BE2C (cell line): ENCODE measurements around the gene CCL13.

Source experiments
- DNase-seq: peaks from one replicate; pipeline ENCODE4 v3.0.0-alpha.2; 2020
- H3K27me3 ChIP-seq: fragments of 250-450 bp; sonication (Bioruptor Pico); 2 replicates; pipeline ENCODE4 v1.5.1; 2020; ENCODE audit warnings: mild to moderate bottlenecking
- H3K36me3 ChIP-seq: fragments of 250-450 bp; sonication (Bioruptor Pico); 2 replicates; pipeline ENCODE4 v1.5.1; 2020; ENCODE audit warnings: mild to moderate bottlenecking
- H3K4me1 ChIP-seq: fragments of 250-450 bp; sonication (Bioruptor Pico); 2 replicates; pipeline ENCODE4 v1.5.1; 2020
- H3K4me3 ChIP-seq: 2 replicates; pipeline ENCODE4 v1.5.1; 2011; ENCODE audit warnings: low read depth, low read length
- H3K9me3 ChIP-seq: fragments of 250-450 bp; sonication (Bioruptor Pico); 2 replicates; pipeline ENCODE4 v1.5.1; 2020
- TF ChIP-seq, protein P1 (sequence below): IDR thresholded peaks from 2 replicates; pipeline ENCODE4 v1.5.1; 2012; ENCODE audit warnings: mild to moderate bottlenecking, low read depth, low read length

Gene CCL13

GRCh38 chr17:34339138-34339770, 17.0 kb upstream of the CCL13 start:
- no peaks in the 10 kb centered on the region for H3K36me3 ChIP-seq
- H3K4me3 ChIP-seq, result no peak overlapping the region
- no peak for DNase-seq
- H3K9me3 ChIP-seq, result no peaks in the 10 kb centered on the region
- peaks cover 5% of the 10 kb centered on the region; the same call in 1 of the 2 replicates for H3K27me3 ChIP-seq
- no peaks in the 10 kb centered on the region for H3K4me1 ChIP-seq
- TF ChIP-seq, protein P1, sequence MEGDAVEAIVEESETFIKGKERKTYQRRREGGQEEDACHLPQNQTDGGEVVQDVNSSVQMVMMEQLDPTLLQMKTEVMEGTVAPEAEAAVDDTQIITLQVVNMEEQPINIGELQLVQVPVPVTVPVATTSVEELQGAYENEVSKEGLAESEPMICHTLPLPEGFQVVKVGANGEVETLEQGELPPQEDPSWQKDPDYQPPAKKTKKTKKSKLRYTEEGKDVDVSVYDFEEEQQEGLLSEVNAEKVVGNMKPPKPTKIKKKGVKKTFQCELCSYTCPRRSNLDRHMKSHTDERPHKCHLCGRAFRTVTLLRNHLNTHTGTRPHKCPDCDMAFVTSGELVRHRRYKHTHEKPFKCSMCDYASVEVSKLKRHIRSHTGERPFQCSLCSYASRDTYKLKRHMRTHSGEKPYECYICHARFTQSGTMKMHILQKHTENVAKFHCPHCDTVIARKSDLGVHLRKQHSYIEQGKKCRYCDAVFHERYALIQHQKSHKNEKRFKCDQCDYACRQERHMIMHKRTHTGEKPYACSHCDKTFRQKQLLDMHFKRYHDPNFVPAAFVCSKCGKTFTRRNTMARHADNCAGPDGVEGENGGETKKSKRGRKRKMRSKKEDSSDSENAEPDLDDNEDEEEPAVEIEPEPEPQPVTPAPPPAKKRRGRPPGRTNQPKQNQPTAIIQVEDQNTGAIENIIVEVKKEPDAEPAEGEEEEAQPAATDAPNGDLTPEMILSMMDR, result no peak

GRCh38 chr17:34341916-34342315, 14.4 kb upstream of the CCL13 start:
- no peaks in the 10 kb centered on the region for H3K36me3 ChIP-seq
- no peak for DNase-seq
- no peak overlapping the region for H3K4me3 ChIP-seq
- TF ChIP-seq, protein P1, result no peak
- peaks cover 16% of the 10 kb centered on the region for H3K27me3 ChIP-seq
- no peaks in the 10 kb centered on the region for H3K4me1 ChIP-seq
- H3K9me3 ChIP-seq, result no peaks in the 10 kb centered on the region

DNA sequence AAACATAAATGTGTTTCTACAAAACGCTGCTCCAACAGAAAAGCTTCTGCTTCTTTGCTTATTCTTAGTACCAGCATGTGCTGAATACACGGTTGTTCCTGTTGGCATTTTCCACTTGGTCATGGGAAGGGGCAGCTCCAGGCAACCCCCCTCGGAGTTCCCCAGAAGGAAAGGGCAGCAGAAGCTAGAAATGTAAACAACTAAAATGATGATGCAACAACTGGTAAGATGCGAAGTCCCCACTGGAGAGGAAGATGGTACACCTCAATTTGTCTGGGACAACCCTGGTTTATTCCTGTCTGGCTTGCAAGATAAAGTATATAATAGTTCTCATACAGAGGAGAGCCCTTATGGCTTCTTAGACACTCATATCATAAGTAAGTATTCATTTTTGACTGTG, 9.2 kb upstream of the CCL13 start:
- Histone ChIP-seq H3K27me3 (peaks cover 21% of the 10 kb centered on the region), H3K36me3 (no peaks in the 10 kb centered on the region), H3K9me3 (no peaks in the 10 kb centered on the region), H3K4me1 (no peaks in the 10 kb centered on the region), H3K4me3 (no peak overlapping the region)
- TF ChIP-seq, protein P1, result no peak
- DNase-seq, result no peak

GRCh38 chr17:34349751-34350150, 6.5 kb upstream of the CCL13 start:
- no peaks in the 10 kb centered on the region for H3K36me3 ChIP-seq
- H3K4me1 ChIP-seq, result no peaks in the 10 kb centered on the region
- H3K4me3 ChIP-seq, result no peak overlapping the region
- no peak for DNase-seq
- H3K9me3 ChIP-seq, result no peaks in the 10 kb centered on the region
- H3K27me3 ChIP-seq, result peaks cover 17% of the 10 kb centered on the region
- TF ChIP-seq, protein P1, result no peak

- no peak for DNase-seq
- Histone ChIP-seq H3K4me3 (no peak overlapping the region), H3K4me1 (no peaks in the 10 kb centered on the region), H3K9me3 (no peaks in the 10 kb centered on the region), H3K27me3 (peaks cover 14% of the 10 kb centered on the region), H3K36me3 (no peaks in the 10 kb centered on the region)
- TF ChIP-seq, protein P1, result no peak
Measured at GRCh38 chr17:34351096-34351495, 5.2 kb upstream of the CCL13 start.

DNA sequence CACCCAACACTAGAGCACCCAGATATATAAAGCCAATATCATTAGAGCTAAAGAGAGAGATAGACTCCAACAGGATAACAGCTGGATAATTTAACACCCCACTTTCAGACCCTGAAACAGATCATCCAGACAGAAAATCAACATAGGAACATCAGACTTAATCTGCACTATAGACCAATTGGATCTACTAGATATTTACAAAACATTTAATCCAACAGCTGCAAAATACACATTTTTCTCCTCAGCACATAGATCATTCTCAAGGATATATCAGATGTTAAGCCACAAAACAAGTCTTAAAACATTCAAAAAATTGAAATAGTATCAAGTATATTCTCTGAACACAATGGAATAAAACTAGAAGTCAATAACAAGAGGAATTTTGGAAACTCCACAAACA, 4.1 kb upstream of the CCL13 start:
- no peaks in the 10 kb centered on the region for H3K4me1 ChIP-seq
- no peak for DNase-seq
- TF ChIP-seq, protein P1, result no peak
- no peaks in the 10 kb centered on the region for H3K9me3 ChIP-seq
- no peaks in the 10 kb centered on the region for H3K36me3 ChIP-seq
- H3K4me3 ChIP-seq, result no peak overlapping the region
- H3K27me3 ChIP-seq, result peaks cover 11% of the 10 kb centered on the region; the same call in 1 of the 2 replicates
